IMR-90 (cell line): Measurements from ENCODE around the gene ATXN10. TPM values are rescaled to one million over a fixed set of nuclear protein-coding genes. Genes with fewer than 3 reads are reported as not detected.

Experiments
- ATAC-seq: fragments of 200-7000 bp; cut with Tn5 transposase; 2 replicates; pipeline ENCODE4 v1.9.1; 2020; ENCODE audit warnings: low read depth, mild to moderate bottlenecking, moderate library complexity
- BruUV-seq: library from RNA; stranded (reverse); fragments of 400-500 nt; replicated peaks from 2 replicates; lab custom pipeline; 2021; lab: Mats Ljungman, UMichigan
- CTCF ChIA-PET: fragments of 300-600 bp; formaldehyde crosslinking; extraction: SDS; loops from one replicate; lab custom pipeline; 2021; ENCODE audit warnings: antibody characterized with exemption; lab: Yijun Ruan, JAX
- POLR2A ChIA-PET: fragments of 300-600 bp; sonication (Branson Sonifier 250); formaldehyde crosslinking; loops from one replicate; lab custom pipeline; 2022; ENCODE audit warnings: antibody characterized with exemption; ENCODE audit not compliant: unreplicated experiment; lab: Charles Lee
- DNase-seq: peaks from one replicate; pipeline ENCODE4 v3.0.0; 2013
- H2AFZ ChIP-seq: replicated peaks from 2 replicates; pipeline ENCODE3; 2013; ENCODE audit warnings: low read length, mild to moderate bottlenecking; ENCODE audit not compliant: poor library complexity
- H2AK5ac ChIP-seq: 2 replicates; pipeline ENCODE4 v1.6.1; 2013; ENCODE audit warnings: low read depth, low read length, inconsistent platforms
- H2AK9ac ChIP-seq: replicated peaks from 2 replicates; pipeline ENCODE3; 2013; ENCODE audit warnings: mild to moderate bottlenecking, low read depth, low read length, moderate library complexity; ENCODE audit not compliant: poor library complexity
- H2BK120ac ChIP-seq: 2 replicates; pipeline ENCODE4 v1.6.1; 2013; ENCODE audit warnings: low read depth, low read length, inconsistent platforms
- H2BK15ac ChIP-seq: 3 replicates; pipeline ENCODE4 v1.6.1; 2013; ENCODE audit warnings: low read depth, low read length, inconsistent platforms
- H2BK20ac ChIP-seq: 2 replicates; pipeline ENCODE4 v1.6.1; 2013; ENCODE audit warnings: low read depth, mild to moderate bottlenecking, inconsistent platforms, low read length, moderate library complexity
- H2BK5ac ChIP-seq: 2 replicates; pipeline ENCODE4 v1.6.1; 2013; ENCODE audit warnings: mild to moderate bottlenecking, low read depth, low read length, inconsistent platforms; ENCODE audit not compliant: poor library complexity, severe bottlenecking
- H3K14ac ChIP-seq: replicated peaks from 2 replicates; pipeline ENCODE4 v1.6.1; 2013; ENCODE audit warnings: low read depth, low read length, inconsistent platforms
- H3K18ac ChIP-seq: 2 replicates; pipeline ENCODE4 v1.6.1; 2013; ENCODE audit warnings: low read depth, low read length, control low read depth
- H3K23ac ChIP-seq: 2 replicates; pipeline ENCODE4 v1.6.1; 2013; ENCODE audit warnings: low read depth, low read length, inconsistent platforms
- H3K27ac ChIP-seq: 2 replicates; pipeline ENCODE4 v1.5.1; 2013; ENCODE audit warnings: mild to moderate bottlenecking, control low read depth, low read length; ENCODE audit not compliant: insufficient read depth
- H3K27me3 ChIP-seq: 2 replicates; pipeline ENCODE4 v1.6.1; 2013; ENCODE audit warnings: low read length; ENCODE audit not compliant: control insufficient read depth, insufficient read depth
- H3K36me3 ChIP-seq: 2 replicates; pipeline ENCODE4 v1.6.1; 2013; ENCODE audit warnings: low read length, mixed read lengths; ENCODE audit not compliant: control insufficient read depth, insufficient read depth
- H3K4ac ChIP-seq: 2 replicates; pipeline ENCODE4 v1.6.1; 2013; ENCODE audit warnings: low read depth, low read length, inconsistent platforms
- H3K4me1 ChIP-seq: 2 replicates; pipeline ENCODE4 v1.6.1; 2013; ENCODE audit warnings: low read length, mixed read lengths; ENCODE audit not compliant: control insufficient read depth, insufficient read depth
- H3K4me2 ChIP-seq: 2 replicates; pipeline ENCODE4 v1.6.1; 2013; ENCODE audit warnings: low read depth, mild to moderate bottlenecking, control low read depth, low read length, moderate library complexity
- H3K4me3 ChIP-seq: 2 replicates; pipeline ENCODE4 v1.5.1; 2013; ENCODE audit warnings: low read depth, mild to moderate bottlenecking, control low read depth, low read length, moderate library complexity; ENCODE audit not compliant: insufficient read depth
- H3K56ac ChIP-seq: 2 replicates; pipeline ENCODE4 v1.6.1; 2013; ENCODE audit warnings: low read length, inconsistent platforms; ENCODE audit not compliant: insufficient read depth; ENCODE audit errors: extremely low read depth
- H3K79me1 ChIP-seq, 2 experiments: 2 replicates each; pipeline ENCODE4 v1.6.1; 2013; ENCODE audit warnings: low read length in 2 of 2, inconsistent platforms in 1 of 2, low read depth in 1 of 2
- H3K9ac ChIP-seq: 2 replicates; pipeline ENCODE4 v1.6.1; 2013; ENCODE audit warnings: low read depth, low read length, control low read depth
- H3K9me1 ChIP-seq: 2 replicates; pipeline ENCODE4 v1.6.1; 2013; ENCODE audit warnings: low read length, inconsistent platforms; ENCODE audit not compliant: insufficient read depth
- H3K9me3 ChIP-seq: 2 replicates; pipeline ENCODE4 v1.6.1; 2013; ENCODE audit warnings: low read length; ENCODE audit not compliant: control insufficient read depth, insufficient read depth
- H4K20me1 ChIP-seq: 2 replicates; pipeline ENCODE4 v1.6.1; 2013; ENCODE audit warnings: low read length, inconsistent platforms; ENCODE audit not compliant: insufficient read depth
- H4K5ac ChIP-seq: 2 replicates; pipeline ENCODE4 v1.6.1; 2013; ENCODE audit warnings: mild to moderate bottlenecking, low read depth, low read length, control low read depth
- H4K8ac ChIP-seq, 2 experiments: 2 replicates each; pipeline ENCODE4 v1.6.1; 2013; ENCODE audit warnings: low read depth in 2 of 2, low read length in 2 of 2, control low read depth in 1 of 2, inconsistent platforms in 1 of 2
- H4K91ac ChIP-seq: 2 replicates; pipeline ENCODE4 v1.6.1; 2013; ENCODE audit warnings: low read depth, low read length, inconsistent platforms; ENCODE audit not compliant: insufficient read depth
- BHLHE40 ChIP-seq: fragments of 150-350 bp; IDR thresholded peaks from 2 replicates; pipeline ENCODE4 v1.6.1; 2016; ENCODE audit warnings: mild to moderate bottlenecking, low read depth, low read length
- CEBPB ChIP-seq: IDR thresholded peaks from 2 replicates; pipeline ENCODE4 v1.6.1; 2012; ENCODE audit warnings: low read depth, low read length, improper control_type of control experiment
- CHD1 ChIP-seq: IDR thresholded peaks from 2 replicates; pipeline ENCODE4 v1.6.1; 2012; ENCODE audit warnings: low read depth, low read length, improper control_type of control experiment
- CTCF ChIP-seq: conservative IDR thresholded peaks from 2 replicates; pipeline ENCODE4 v1.5.1; 2012; ENCODE audit warnings: mild to moderate bottlenecking, low read depth, low read length, improper control_type of control experiment
- ELK1 ChIP-seq: fragments of 150-350 bp; IDR thresholded peaks from 2 replicates; pipeline ENCODE4 v1.6.1; 2016; ENCODE audit warnings: low read depth, mild to moderate bottlenecking, low read length, moderate library complexity, borderline replicate concordance
- FOS ChIP-seq: fragments of 150-350 bp; IDR thresholded peaks from 2 replicates; pipeline ENCODE4 v1.6.1; 2016; ENCODE audit warnings: low read depth, low read length
- MAFK ChIP-seq: IDR thresholded peaks from 2 replicates; pipeline ENCODE4 v1.6.1; 2012; ENCODE audit warnings: low read depth, low read length, improper control_type of control experiment
- MAZ ChIP-seq: IDR thresholded peaks from 2 replicates; pipeline ENCODE4 v1.6.1; 2012; ENCODE audit warnings: low read depth, mild to moderate bottlenecking, low read length, improper control_type of control experiment, moderate library complexity, borderline replicate concordance
- NFE2L2 ChIP-seq: fragments of 150-350 bp; IDR thresholded peaks from 2 replicates; pipeline ENCODE4 v1.6.1; 2016; ENCODE audit warnings: low read depth, mild to moderate bottlenecking, low read length
- POLR2A ChIP-seq: IDR thresholded peaks from 2 replicates; pipeline ENCODE4 v1.6.1; 2012; ENCODE audit warnings: mild to moderate bottlenecking, low read depth, low read length
- RAD21 ChIP-seq: IDR thresholded peaks from 2 replicates; pipeline ENCODE4 v1.6.1; 2012; ENCODE audit warnings: low read length, improper control_type of control experiment
- RCOR1 ChIP-seq: IDR thresholded peaks from 2 replicates; pipeline ENCODE4 v1.6.1; 2012; ENCODE audit warnings: mild to moderate bottlenecking, low read length, improper control_type of control experiment; ENCODE audit not compliant: insufficient replicate concordance
- RFX5 ChIP-seq: IDR thresholded peaks from 2 replicates; pipeline ENCODE4 v1.8.0; 2012; ENCODE audit warnings: low read depth, mild to moderate bottlenecking, low read length, moderate library complexity
- SMC3 ChIP-seq: fragments of 150-350 bp; IDR thresholded peaks from 2 replicates; pipeline ENCODE4 v1.6.1; 2016; ENCODE audit warnings: low read depth, mild to moderate bottlenecking, antibody characterized with exemption, low read length, moderate library complexity
- USF2 ChIP-seq: fragments of 150-350 bp; IDR thresholded peaks from 2 replicates; pipeline ENCODE4 v1.6.1; 2017; ENCODE audit warnings: mild to moderate bottlenecking, antibody characterized with exemption, low read length, low read depth
- WGBS, 2 experiments: methylation state at CpG; one replicate each; pipeline versions ENCODE4 v1.1.5 to v1.1.7; 2013; ENCODE audit warnings: missing lambda C conversion rate in 2 of 2; ENCODE audit not compliant: insufficient read length in 1 of 2; ENCODE audit errors: extremely low coverage in 2 of 2; 5-methylcytosine and 5-hydroxymethylcytosine counted together
- dilution Hi-C: fragments of 300-500 bp; cut with HindIII; formaldehyde crosslinking; loops from one replicate; pipeline ENCODE4 v1.14.3; 2018; ENCODE audit warnings: low sequenced_read_pairs; ENCODE audit not compliant: unreplicated experiment
- in situ Hi-C: fragments of 300-500 bp; cut with MboI; formaldehyde crosslinking; loops from 3 replicates; pipeline ENCODE4 v1.14.3; 2019; ENCODE audit warnings: low sequenced_read_pairs, inconsistent platforms, mixed read lengths
- intact Hi-C: fragments of 100-400 bp; cut with micrococcal nuclease; formaldehyde crosslinking; loops from 2 replicates; pipeline ENCODE4 v1.10.0; 2022
- polyA plus RNA-seq, 3 experiments: library from polyadenylated mRNA; depleted of rRNA; stranded (reverse); fragments of >200 nt; gene quantifications; 2 replicates each; pipeline ENCODE4 v1.2.3, GENCODE V29; 2012; ENCODE audit warnings: low replicate concordance in 1 of 3
- total RNA-seq: library from RNA; depleted of rRNA; stranded (reverse); fragments of >200 nt; gene quantifications from 2 replicates; pipeline ENCODE4 v1.2.3, GENCODE V29; 2012

Gene ATXN10
- total and polyA plus RNA-seq, 2 of the 4 experiments (the other 2 are of a cell fraction): 116 to 231 TPM

GRCh38 chr22:45758603-45759002, 87.0 kb downstream of the ATXN10 start:
- no peak overlapping the region for H4K91ac ChIP-seq
- in situ Hi-C loops: no loop called here
- ATAC-seq: no peak

More at GRCh38 chr22:45758603-45759002, 87.0 kb downstream of the ATXN10 start:
- H4K5ac ChIP-seq: no peak overlapping the region
- no peaks in the 10 kb centered on the region for H3K27me3 ChIP-seq
- H2BK15ac ChIP-seq: no peak overlapping the region
- no peak overlapping the region for H2AK9ac ChIP-seq
- H3K4me2 ChIP-seq: no peak overlapping the region
- dilution Hi-C loops (no loop called here), intact Hi-C loops (no loop called here)
- H3K23ac ChIP-seq: no peak overlapping the region
- peaks cover 23% of the 10 kb centered on the region for H3K4me1 ChIP-seq
- no peak overlapping the region for H4K8ac ChIP-seq
- H3K9me3 ChIP-seq: no peaks in the 10 kb centered on the region
- H3K36me3 ChIP-seq: peaks cover 19% of the 10 kb centered on the region
- H3K79me1 ChIP-seq: peaks cover 40 to 77% of the 10 kb centered on the region in 2 experiments
- 93% methylated on average over 5 of the region's 7 CpGs; no CpG with 5 or more reads in 1 of the 2 experiments for WGBS, 2 experiments
- no peak overlapping the region for H2AK5ac ChIP-seq
- no peak overlapping the region for H2BK20ac ChIP-seq
- no peak overlapping the region for H2AFZ ChIP-seq
- no peak for DNase-seq
- peaks cover 64% of the 10 kb centered on the region for H4K20me1 ChIP-seq
- H3K4ac ChIP-seq: no peak overlapping the region
- no peak overlapping the region for H3K27ac ChIP-seq
- H2BK5ac ChIP-seq: no peak overlapping the region
- no peak overlapping the region for H3K18ac ChIP-seq
- no peak overlapping the region for H2BK120ac ChIP-seq
- ChIA-PET POLR2A (no interaction called here), CTCF (interaction anchor here (0.6 kb wide), 1 partner anchor 13 kb away, joined by 3 read pairs; no protein-coding TSS in a partner anchor)
- H3K9ac ChIP-seq: no peak overlapping the region
- no peak overlapping the region for H3K4me3 ChIP-seq
- H3K56ac ChIP-seq: no peak overlapping the region
- TF ChIP-seq RCOR1: no peak
- TF ChIP-seq MAZ: no peak
- TF ChIP-seq MAFK: no peak
- no peak for TF ChIP-seq CHD1
- no peak for TF ChIP-seq POLR2A
- no peak for TF ChIP-seq NFE2L2
- no peak for TF ChIP-seq ELK1
- no peak for TF ChIP-seq FOS
- TF ChIP-seq USF2: no peak
- TF ChIP-seq CEBPB: no peak
- no peak for TF ChIP-seq RAD21
- TF ChIP-seq SMC3: no peak
- TF ChIP-seq BHLHE40: no peak
- no peak for TF ChIP-seq RFX5
- TF ChIP-seq CTCF: no peak
- BruUV-seq: no TSS peak
- H3K14ac ChIP-seq: no peak overlapping the region
- H3K9me1 ChIP-seq: peaks cover 42% of the 10 kb centered on the region
